Brain microvascular endothelial cell (primary cell): Measurements from ENCODE around the gene SMIM21.

Source experiments
- DNase-seq: peaks from one replicate; pipeline ENCODE4 v3.0.0-alpha.2; 2020
- H3K27ac ChIP-seq: fragments of 250-450 bp; sonication (Bioruptor Pico); 2 replicates; pipeline ENCODE4 v1.5.1; 2020; ENCODE audit warnings: mild to moderate bottlenecking, moderate library complexity
- H3K27me3 ChIP-seq: fragments of 250-450 bp; sonication (Bioruptor Pico); replicated peaks from 2 replicates; pipeline ENCODE4 v1.5.1; 2020; ENCODE audit warnings: mild to moderate bottlenecking
- H3K36me3 ChIP-seq: fragments of 250-450 bp; sonication (Bioruptor Pico); replicated peaks from 2 replicates; pipeline ENCODE4 v1.5.1; 2020; ENCODE audit warnings: mild to moderate bottlenecking
- H3K4me3 ChIP-seq: 2 replicates; pipeline ENCODE4 v1.5.1; 2011; ENCODE audit warnings: low read depth, mild to moderate bottlenecking, control low read depth, low read length, moderate library complexity
- CTCF ChIP-seq: IDR thresholded peaks from 2 replicates; pipeline ENCODE4 v1.5.1; 2011; ENCODE audit warnings: low read depth, mild to moderate bottlenecking, moderate library complexity, low read length, control low read depth, inconsistent platforms; ENCODE audit errors: missing control alignments
- in situ Hi-C: cut with HindIII; loops from 2 replicates; pipeline ENCODE4 v1.10.0; 2017; ENCODE audit warnings: low sequenced_read_pairs, low pct_ligation_motif_present

Gene SMIM21

DNA sequence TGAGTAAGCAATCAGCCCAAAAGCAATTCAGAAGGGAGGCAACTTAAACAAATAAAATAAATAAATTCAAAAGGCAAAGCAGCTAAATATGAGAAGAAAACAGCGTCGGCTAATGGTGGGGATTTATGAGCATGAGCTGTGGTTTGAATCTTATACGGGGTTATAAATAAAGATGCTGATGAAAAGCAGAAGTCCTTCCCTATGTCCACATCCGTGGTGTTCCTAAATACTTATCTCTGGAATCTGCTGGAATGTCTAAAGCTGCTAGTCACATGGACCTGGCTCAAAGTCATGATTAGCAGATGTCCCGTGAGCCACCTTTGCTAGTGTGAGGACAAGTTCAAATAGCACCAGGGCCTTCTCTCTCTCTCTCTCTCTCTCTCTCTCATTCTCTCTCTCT, 33.8 kb downstream of the SMIM21 start:
- no peak for TF ChIP-seq CTCF
- H3K27me3 ChIP-seq, result no peaks in the 10 kb centered on the region
- DNase-seq, result no peak
- no peak overlapping the region for H3K27ac ChIP-seq
- H3K36me3 ChIP-seq, result no peaks in the 10 kb centered on the region
- in situ Hi-C loops, result no loop called here
- no peak overlapping the region for H3K4me3 ChIP-seq

GRCh38 chr18:75392226-75392578, 35.3 kb downstream of the SMIM21 start:
- TF ChIP-seq CTCF, result no peak
- Histone ChIP-seq H3K36me3 (no peaks in the 10 kb centered on the region), H3K27ac (no peak overlapping the region), H3K4me3 (no peak overlapping the region), H3K27me3 (no peaks in the 10 kb centered on the region)
- no peak for DNase-seq
- in situ Hi-C loops, result no loop called here

- no peak overlapping the region for H3K27ac ChIP-seq
Measured at GRCh38 chr18:75391279-75392225, 36.0 kb downstream of the SMIM21 start.

GRCh38 chr18:75390854-75391253, 36.6 kb downstream of the SMIM21 start:
- DNase-seq, result no peak
- no peak overlapping the region for H3K27ac ChIP-seq
- in situ Hi-C loops, result no loop called here
- TF ChIP-seq CTCF, result no peak
- no peaks in the 10 kb centered on the region for H3K36me3 ChIP-seq
- no peak overlapping the region for H3K4me3 ChIP-seq
- no peaks in the 10 kb centered on the region for H3K27me3 ChIP-seq

More at GRCh38 chr18:75391279-75392225, 36.0 kb downstream of the SMIM21 start:
- TF ChIP-seq CTCF, result no peak
- DNase-seq, result no peak
- in situ Hi-C loops, result no loop called here
- Histone ChIP-seq H3K36me3 (no peaks in the 10 kb centered on the region), H3K4me3 (no peak overlapping the region), H3K27me3 (no peaks in the 10 kb centered on the region)

DNA sequence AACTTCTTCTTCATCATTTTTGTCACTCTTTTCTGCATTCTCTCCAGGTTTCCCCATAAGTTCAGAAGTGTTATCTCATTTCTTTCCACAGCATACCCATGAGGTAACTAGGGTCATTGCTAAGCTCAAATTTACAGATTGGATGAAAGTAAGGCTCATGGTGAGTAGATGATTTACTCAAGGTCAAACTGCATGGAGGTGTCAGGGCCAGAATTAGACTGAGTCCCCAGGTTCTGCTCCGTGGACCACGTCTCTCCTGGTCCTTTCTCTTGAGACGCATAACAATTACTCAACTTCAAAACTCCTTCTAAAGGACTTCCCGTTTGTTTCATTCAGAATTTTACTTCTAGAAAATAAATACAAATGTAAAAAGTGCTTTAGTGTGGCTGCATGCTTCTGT, 43.4 kb downstream of the SMIM21 start:
- in situ Hi-C loops, result no loop called here
- no peak for TF ChIP-seq CTCF
- Histone ChIP-seq H3K27me3 (no peaks in the 10 kb centered on the region), H3K4me3 (no peak overlapping the region), H3K27ac (no peak overlapping the region), H3K36me3 (no peaks in the 10 kb centered on the region)
- no peak for DNase-seq
